Islet of Langerhans (tissue), 1 donor: ENCODE results near the gene GRIN2D.

Source experiments
- FAIRE-seq: peaks from one replicate; lab custom pipeline; 2011; peaks lifted over from hg19 to GRCh38; lab: Jason Lieb, UNC

Gene GRIN2D

GRCh38 chr19:48442116-48443035 lies 48.9 kb downstream of the GRIN2D start:
- FAIRE-seq, result no peak

GRCh38 chr19:48443256-48443655 lies 49.8 kb downstream of the GRIN2D start:
- FAIRE-seq, result no peak
